GM19397 (cell line): ENCODE results near the gene ZNF878.

Experiments
- ATAC-seq: cut with Tn5 transposase; IDR thresholded peaks from one replicate; pipeline ENCODE4 v1.9.1; 2021; ENCODE audit warnings: mild to moderate bottlenecking, moderate library complexity; ENCODE audit not compliant: unreplicated experiment

Gene ZNF878

GRCh38 chr19:12035220-12036172, 17.3 kb downstream of the ZNF878 start, which contains the start of gene ZNF433:
TSS of gene ZNF433 (minus strand) at chr19:12035679. CDS start at chr19:12035539, 140 bp downstream.
- ATAC-seq, result peak; percentile 94

GRCh38 chr19:12034620-12035019, 18.1 kb downstream of the ZNF878 start:
- ATAC-seq, result no peak

- ATAC-seq, result no peak
These were observed 18.6 kb downstream of the ZNF878 start for GRCh38 chr19:12034198-12034597.

GRCh38 chr19:12015753-12016116, 37.0 kb downstream of the ZNF878 start:
- ATAC-seq, result no peak

- no peak for ATAC-seq
These were observed 37.6 kb downstream of the ZNF878 start for GRCh38 chr19:12015015-12015752.

GRCh38 chr19:12000152-12000981, 52.4 kb downstream of the ZNF878 start:
- ATAC-seq, result no peak

- ATAC-seq, result no peak
These were observed 57.6 kb downstream of the ZNF878 start for GRCh38 chr19:11995174-11995573.
